NCI-H748 treated with DMSO at 0.1 percent for 48 hours (cell line): ENCODE results near the gene FHL1.
"Not testable (repeated sequence)": the region's sequence is repeated elsewhere in the genome, so short reads cannot be mapped to it uniquely, and the experiment has no call there.

ENCODE experiments used
- DNase-seq: peaks from one replicate; lab custom pipeline; 2025; lab: John Stamatoyannopoulos, UW

The FHL1 gene

GRCh38 chrX:136147315-136147901 is at the start of gene FHL1:
TSS of gene FHL1 (plus strand) at chrX:136147533.
- DNase-seq, result no peak

- no peak for DNase-seq
These were observed 49.2 kb upstream of the FHL1 start for GRCh38 chrX:136097871-136098805.

- no peak for DNase-seq
These were observed 42.4 kb upstream of the FHL1 start for GRCh38 chrX:136104936-136105335.

- no peak for DNase-seq
These were observed 40.3 kb upstream of the FHL1 start for GRCh38 chrX:136106920-136107528.

GRCh38 chrX:136108905-136109304 is 38.4 kb upstream of the FHL1 start:
- not testable (repeated sequence) for DNase-seq

GRCh38 chrX:136112286-136112685 is 35.0 kb upstream of the FHL1 start:
- DNase-seq, result no peak

GRCh38 chrX:136112778-136113177 is 34.6 kb upstream of the FHL1 start:
- no peak for DNase-seq

- no peak for DNase-seq
These were observed 32.0 kb upstream of the FHL1 start for GRCh38 chrX:136115126-136115903.

GRCh38 chrX:136115904-136116297 is 31.4 kb upstream of the FHL1 start:
- no peak for DNase-seq

- DNase-seq, result no peak
These were observed 25.5 kb upstream of the FHL1 start for GRCh38 chrX:136121788-136122187.

GRCh38 chrX:136122207-136122606 is 25.1 kb upstream of the FHL1 start:
- DNase-seq, result no peak

GRCh38 chrX:136125106-136125505 is 22.2 kb upstream of the FHL1 start:
- DNase-seq, result no peak

GRCh38 chrX:136126371-136126770 is 21.0 kb upstream of the FHL1 start:
- no peak for DNase-seq

GRCh38 chrX:136126872-136127406 is 20.4 kb upstream of the FHL1 start:
- DNase-seq, result no peak

- no peak for DNase-seq
These were observed 18.6 kb upstream of the FHL1 start for GRCh38 chrX:136128743-136129142.

- no peak for DNase-seq
These were observed 16.2 kb upstream of the FHL1 start for GRCh38 chrX:136130931-136131833.

GRCh38 chrX:136138939-136139338 is 8.4 kb upstream of the FHL1 start:
- DNase-seq, result no peak

- DNase-seq, result no peak
These were observed 5.8 kb upstream of the FHL1 start for GRCh38 chrX:136141569-136141968.

- no peak for DNase-seq
These were observed 4.7 kb upstream of the FHL1 start for GRCh38 chrX:136142592-136142991.

GRCh38 chrX:136143711-136144110 is 3.6 kb upstream of the FHL1 start:
- no peak for DNase-seq
